Femur (tissue), 1 donor: ENCODE results near the gene SMIM32.

Source experiments
- DNase-seq: peaks from one replicate; pipeline ENCODE4 v3.0.0-alpha.2; 2017

SMIM32 gene

DNA sequence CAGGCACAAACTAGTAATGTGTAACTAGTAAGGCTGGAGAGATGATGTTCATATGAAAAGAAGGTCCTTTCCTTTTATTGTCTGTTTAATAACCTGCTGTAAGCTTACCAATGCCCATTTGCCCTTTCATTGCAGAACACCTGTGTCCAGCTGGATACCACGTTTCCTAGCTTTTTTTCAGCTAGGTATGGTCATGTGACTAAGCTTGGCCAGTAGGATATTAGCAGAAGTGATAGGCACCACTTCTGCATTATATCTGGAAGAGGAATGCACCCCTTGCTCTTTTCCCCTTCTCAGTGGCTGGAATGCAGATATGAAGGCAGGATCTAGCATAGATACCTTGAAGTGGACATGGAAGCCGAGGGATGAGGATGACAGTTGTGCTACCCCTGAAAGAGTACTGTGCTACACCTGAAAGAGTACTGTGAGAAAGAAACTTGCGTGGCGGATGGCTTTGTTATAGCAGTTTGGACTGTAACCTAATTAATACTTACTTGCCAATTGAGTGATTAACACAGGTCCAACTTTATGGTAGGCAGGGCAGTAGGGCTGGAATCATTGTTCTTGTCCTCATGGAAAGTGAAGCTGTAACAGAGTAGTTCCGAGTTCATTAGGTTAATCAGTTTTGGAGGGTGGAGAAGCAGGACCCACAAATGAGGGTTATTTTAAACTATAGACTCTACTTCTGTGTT is 6.8 kb downstream of the SMIM32 start:
- DNase-seq: no peak

DNA sequence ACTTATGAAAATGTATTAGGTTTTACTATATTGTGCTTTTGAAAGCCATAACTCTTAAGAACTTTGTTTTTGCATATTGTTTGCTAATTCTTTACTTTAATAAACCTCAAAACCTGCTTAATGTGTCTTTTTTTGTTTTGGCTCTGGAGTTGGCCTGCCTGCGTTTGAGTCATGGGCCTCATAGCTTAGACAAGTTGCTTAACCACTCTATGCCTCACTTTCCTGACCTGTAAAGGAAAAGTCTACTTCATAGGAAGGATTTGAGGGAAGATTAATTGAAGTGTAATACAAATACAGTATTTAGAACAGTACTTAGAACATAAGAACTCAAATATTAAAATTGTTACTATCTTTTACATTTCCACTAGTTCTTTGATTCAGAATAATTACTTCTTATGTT is 10.3 kb downstream of the SMIM32 start:
- DNase-seq: no peak

DNA sequence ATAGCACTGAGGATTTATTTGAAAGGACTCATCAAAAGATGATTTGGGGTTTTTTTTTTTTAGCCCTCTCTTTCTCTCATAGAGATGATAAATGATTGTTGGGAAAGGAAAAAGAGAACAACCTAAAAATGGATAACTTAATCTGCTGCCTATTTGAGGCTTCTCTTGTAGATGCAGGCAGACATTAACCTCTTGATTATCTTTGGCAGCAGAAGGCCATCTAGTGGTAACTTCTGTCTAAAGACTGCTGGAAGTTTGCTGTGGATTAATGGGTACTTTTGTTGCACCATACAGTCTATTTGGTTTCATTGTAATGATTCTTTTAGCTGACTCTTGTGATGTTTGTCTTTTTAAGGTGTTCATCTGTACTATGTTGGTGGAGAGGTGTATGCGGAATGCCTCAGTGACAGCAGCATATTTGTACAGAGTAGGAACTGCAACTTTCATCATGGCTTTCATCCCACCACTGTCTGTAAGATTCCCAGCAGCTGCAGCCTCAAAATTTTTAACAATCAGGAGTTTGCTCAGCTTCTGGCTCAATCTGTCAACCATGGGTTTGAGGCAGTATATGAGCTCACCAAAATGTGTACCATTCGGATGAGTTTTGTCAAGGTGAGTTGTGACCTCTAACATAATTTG is 18.8 kb downstream of the SMIM32 start:
- no peak for DNase-seq

DNA sequence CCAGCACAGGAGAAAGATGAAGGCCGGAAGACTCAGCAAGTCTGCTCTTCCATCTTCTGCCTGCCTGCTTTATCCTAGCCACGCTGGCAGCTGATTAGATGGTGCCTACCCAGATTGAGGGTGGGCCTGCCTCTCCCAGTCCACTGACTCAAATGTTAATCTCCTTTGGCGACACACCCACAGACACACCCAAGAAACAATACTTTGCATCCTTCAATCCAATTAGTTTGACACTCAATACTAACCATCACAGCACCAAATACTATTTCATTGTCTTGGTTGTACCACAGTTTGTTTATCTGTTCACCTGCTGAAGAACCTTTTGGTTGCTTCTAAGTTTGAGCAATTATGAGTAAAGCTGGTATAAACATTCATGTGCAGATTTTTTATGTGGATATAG is 23.7 kb downstream of the SMIM32 start:
- no peak for DNase-seq

DNA sequence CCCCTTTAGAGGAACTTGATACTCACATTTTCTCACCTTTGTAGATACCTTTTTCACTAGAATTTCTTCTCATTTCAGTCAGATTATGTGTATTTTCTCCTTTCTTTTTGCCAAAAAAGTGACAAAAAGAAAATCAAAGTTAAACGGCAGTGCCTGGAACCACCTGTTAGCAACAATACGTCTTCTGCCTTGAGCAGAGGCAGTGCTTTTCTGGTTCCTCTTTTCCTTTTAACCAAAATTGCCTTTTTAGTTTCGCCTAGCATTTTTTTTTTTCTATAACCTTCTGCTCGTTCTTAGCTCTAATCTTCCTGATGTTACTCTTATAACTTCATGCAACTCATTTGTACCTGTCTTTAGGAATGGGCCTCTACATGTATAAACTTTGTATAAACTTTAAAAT is 26.1 kb downstream of the SMIM32 start:
- no peak for DNase-seq

DNA sequence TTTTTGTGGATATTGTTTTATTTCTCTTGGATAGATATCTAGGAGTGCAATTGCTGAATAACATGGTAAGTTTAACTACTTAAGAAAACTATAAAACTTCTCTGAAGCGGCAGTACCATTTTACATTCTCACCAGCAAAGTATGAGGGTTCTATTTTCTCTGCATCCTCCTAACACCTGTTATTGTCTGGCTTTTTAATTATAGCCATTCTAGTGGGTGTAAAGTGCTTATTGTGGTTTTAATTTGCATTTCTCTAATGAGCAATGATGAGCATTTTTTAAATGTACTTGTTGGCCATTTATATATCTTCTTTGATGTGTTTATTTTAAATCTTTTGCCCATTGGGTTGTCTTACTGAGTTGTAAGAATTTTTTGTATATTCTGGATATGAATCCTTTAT is 28.7 kb downstream of the SMIM32 start:
- DNase-seq: no peak

DNA sequence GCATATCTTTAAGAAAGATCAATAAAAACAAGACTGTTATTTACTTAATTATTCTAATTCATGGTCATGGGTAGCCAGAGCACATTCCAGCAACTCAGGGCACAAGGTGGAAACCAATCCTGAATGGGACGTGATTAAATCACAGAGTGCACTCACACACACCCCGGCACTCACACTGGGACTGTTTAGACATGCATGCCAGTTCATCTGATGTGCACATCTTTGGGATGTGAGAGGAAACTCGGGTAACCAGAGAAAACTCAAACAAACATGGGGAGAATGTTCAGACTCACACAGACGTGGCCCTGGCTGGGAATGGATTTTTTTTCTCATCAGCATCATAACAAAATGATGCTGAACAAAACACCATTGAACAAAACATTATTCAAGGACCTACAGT is 31.0 kb downstream of the SMIM32 start:
- DNase-seq: no peak

DNA sequence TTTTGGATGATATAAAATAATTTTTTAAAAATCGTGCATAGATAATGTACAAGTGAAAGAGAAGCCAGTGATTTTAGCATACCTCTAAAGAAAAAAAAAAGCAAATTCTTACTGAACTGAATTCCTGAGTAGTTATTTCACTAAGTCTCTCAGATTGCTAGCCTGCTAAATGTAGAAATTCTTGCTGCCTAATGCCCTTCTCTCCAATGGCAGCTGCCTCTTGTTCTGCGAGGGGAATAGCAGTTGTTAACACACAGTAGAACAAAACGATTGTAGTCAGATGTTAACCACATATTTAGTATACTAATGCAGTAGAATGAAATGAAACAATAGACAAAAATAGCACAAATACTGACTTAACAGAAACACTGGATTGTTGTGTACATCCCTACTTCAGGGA is 33.5 kb downstream of the SMIM32 start:
- no peak for DNase-seq

DNA sequence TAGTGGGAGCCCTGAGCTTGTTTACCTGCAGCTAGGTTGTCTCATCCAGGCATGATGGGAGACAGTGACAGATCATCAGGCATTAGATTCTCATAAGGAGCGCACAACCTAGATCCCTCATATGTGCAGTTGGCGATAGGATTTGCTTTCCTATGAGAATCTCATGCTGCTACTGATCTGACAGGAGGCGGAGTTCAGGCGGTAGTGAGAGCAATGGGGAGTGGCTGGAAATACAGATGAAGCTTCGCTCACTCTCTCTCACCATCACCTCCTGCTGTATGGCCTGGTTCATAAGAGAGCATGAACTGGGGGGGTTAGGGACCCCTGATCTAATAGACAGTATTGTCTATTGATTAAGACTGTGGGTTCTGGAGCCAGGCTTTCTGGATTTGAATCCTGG is 35.4 kb downstream of the SMIM32 start:
- DNase-seq: no peak

DNA sequence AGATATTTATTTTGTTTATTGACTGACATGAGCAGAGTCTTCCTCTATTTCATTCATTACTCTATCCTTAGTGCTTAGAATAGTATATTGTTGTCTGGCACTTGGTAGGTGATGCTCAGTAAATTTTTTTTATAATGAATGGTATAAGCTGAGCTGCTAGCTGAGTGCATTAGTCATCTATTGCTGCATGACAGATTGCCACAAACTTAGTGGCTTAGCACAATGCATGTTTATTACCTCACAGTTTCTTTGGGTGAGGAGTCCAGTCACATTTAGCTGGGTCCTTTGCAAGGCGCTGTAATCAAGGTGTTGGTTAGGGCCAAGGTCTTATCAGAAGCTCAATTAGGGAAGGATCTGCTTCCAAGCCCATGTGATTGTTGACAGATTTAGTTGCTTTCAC is 37.2 kb downstream of the SMIM32 start:
- DNase-seq: no peak

DNA sequence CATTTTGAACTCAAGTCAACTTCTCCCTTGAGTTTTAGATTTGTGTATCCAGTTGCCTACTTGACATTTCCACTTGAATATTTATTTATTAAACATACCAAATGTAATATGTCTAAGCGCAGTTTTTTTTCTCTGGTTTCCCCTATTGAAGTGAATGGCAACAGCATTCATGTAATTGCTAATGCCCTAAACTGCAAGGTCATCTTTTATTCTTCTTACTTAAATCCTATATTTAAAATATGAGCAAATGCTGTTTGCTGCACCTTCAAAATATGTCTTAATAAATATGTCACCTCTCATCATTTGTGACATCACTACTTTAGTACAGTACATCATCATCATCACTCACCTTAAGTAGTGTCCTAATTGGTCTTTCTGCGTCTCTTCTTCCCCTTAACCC is 37.9 kb downstream of the SMIM32 start:
- DNase-seq: no peak

DNA sequence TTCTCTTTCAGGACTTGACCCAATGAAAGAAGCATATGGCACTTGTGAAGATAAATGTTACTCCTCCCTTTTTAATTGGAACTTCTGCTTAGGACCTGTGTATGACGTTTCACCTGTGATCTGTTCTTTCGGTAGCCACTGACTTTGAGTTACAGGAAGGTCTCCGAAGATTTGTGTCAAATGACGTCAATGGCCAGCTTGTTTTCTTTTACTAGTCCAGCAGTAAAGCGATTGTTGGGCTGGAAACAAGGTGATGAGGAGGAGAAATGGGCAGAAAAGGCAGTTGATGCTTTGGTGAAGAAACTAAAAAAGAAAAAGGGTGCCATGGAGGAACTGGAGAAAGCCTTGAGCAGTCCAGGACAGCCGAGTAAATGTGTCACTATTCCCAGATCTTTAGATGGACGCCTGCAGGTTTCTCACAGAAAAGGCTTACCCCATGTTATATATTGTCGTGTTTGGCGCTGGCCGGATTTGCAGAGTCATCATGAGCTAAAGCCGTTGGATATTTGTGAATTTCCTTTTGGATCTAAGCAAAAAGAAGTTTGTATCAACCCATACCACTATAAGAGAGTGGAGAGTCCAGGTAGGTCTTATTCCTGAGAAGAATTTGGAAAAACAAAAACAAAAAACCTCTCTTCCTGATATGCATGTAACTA is 39.3 kb downstream of the SMIM32 start:
- no peak for DNase-seq

DNA sequence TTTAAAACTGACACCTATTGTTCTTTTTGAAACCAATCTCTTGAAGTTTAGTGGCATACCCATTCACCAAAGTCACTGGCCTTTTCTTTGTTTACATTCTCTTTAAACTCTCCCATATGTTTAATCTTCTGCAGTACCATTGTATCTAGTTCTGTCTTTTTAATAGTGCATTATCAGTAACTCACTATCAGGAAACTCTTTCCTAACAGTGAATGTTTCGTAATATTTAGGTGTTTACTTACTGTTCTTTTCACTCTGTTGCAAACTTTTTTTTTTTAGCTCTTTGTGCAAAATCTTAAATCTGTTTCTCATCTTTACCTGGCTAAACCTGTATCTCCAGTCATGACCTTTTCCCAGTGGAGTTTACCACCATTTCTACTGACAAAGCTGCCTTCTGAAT is 43.1 kb downstream of the SMIM32 start:
- no peak for DNase-seq

DNA sequence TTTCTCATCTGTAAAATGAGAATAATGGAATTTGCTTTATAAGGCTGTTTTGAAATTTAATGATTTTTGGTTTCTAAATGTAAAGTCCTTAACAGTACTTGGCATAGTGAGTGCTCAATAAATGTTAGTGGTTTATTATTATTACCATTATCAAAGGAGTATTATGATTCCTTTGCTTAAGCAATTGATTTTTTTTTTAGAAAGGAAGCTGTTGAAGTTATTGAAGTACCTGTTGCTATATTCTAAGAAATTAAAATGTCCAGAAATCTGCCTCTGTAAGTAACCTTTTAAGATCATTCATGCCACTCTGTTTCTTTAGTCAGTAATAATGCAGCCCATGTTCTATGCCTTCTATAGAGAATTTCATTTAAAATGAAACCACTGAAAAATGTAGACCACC is 45.3 kb downstream of the SMIM32 start:
- DNase-seq: no peak

DNA sequence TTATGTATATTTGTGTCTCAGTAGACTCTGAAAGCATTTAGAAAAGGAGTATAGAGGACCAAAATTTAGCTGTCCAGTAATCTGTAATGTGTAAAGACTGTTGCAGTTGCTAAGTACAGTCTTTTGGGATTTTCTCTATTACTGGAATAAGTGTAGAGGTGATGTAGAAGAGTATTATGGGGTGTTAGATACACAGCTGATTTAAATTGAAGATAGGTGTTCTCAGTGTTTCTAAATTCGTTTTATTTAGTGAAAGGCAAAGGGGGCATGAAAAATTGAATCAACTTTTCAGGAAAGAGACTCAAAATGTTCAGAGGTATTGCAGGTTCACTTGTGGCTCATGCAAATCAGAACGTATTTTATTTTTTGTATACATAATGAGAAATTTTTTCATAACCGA is 46.8 kb downstream of the SMIM32 start:
- DNase-seq: no peak

DNA sequence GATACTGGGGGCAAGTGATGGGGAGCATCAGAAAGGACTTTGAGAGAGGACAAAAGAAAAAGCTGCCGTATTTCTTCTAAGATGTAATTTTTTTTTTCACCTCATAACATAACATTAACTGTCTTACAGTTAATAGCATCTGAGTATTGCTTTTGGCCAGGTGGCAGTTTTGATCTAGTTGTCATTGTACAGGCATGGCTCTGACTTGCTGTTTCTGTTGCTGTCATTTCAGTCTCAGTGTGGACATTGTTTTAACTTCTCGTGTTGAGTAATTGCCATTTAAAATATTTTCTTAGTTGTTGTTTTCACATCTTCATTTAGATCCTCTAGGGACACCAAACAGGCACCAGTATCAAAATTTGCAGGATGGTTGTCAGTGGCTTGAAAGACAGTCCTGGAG is 47.9 kb downstream of the SMIM32 start:
- no peak for DNase-seq

DNA sequence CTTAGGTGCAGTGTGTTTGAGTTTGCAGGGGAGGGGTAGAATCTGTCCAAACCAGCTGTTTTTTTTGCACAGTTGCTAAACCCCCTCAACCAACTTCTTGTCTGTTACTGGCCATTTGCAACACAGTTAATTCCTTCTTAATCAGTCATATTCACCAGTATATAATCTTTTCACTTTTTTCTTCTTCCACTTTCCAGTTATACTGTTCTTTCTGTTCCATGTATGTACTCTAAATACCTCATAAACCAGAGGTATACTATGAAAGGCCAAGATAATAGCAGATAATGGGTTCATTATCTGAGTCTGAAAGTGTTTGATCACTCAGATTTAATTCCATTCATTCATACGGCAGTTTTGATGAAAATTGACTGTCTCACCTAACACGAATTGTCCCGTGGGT is 49.2 kb downstream of the SMIM32 start:
- DNase-seq: no peak

DNA sequence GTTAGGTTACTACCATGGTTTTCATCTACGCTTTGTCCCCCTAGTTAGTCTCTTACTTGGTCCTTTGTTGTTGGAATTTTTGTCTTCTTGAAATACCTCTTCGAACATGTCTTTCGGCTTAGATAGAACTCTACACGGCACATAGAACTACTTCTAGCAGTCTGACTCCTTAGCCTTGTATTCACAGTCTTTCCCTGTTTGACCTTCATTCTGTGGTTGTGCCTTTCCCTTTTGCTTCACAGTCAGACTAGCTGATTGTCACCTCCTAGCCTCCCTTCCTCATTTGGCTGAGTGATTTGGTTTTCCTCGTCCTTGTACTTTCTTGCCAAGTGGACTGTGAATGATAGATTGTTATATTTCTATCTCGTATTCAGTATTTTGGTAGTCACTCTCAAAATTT is 49.6 kb downstream of the SMIM32 start:
- DNase-seq: no peak

DNA sequence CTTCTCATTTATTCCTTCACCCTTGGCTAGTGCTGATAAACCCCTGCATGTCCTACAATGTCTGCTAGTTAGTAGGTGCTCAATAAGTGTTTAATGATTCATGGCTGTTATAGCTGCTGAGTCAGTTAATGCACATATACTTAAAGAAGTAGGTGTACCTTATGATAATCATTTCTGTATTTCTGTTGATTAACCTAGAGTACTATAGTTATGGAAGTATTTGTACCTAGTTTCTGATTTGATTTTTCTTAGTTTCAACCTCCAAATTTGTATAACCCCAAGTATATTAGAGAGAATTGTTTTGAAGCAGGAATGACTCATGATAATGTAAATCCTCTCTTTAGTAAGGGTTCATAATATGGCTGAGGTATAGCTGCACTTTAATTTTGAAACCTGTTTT is 51.4 kb downstream of the SMIM32 start:
- no peak for DNase-seq
